OCI-LY7 (cell line): ENCODE results near the gene DUSP14.

ENCODE experiments used
- CTCF ChIP-seq: fragments of 200-600 bp; sonication (generic); conservative IDR thresholded peaks from 2 replicates; pipeline ENCODE4 v1.5.1; 2014; ENCODE audit warnings: mild to moderate bottlenecking, antibody characterized with exemption, low read length, moderate library complexity, mixed read lengths
- EZH2phosphoT487 ChIP-seq: fragments of 200-600 bp; sonication (generic); IDR thresholded peaks from 2 replicates; pipeline ENCODE4 v1.6.1; 2018; ENCODE audit warnings: low read depth, borderline replicate concordance, mild to moderate bottlenecking, mixed run types, antibody characterized with exemption, low read length, moderate library complexity, mixed read lengths

- TF ChIP-seq CTCF = no peak
- no peak for TF ChIP-seq EZH2phosphoT487
Measured at GRCh38 chr17:37541880-37542660, 52.4 kb downstream of the DUSP14 start.
